ENCODE measurements around the gene VAV2.

GRCh38 chr9:133807037-133807436 is 185.1 kb downstream of the VAV2 start:
- TF ChIP-seq BACH2 (CRISPR knock-in tag; IDR thresholded peaks at IDR 0.05; ENCODE audit: borderline replicate concordance) (no peak), CSDC2 (CRISPR knock-in tag; IDR thresholded peaks at IDR 0.05) (no peak), CREB5 (CRISPR knock-in tag; IDR thresholded peaks at IDR 0.05; ENCODE audit: low read depth) (no peak), ZFP3 (CRISPR knock-in tag; IDR thresholded peaks at IDR 0.05) (no peak)
